22Rv1 (cell line): ENCODE measurements around the gene TDP2.

Experiments
- CTCF ChIP-seq: fragments of 450-650 bp; IDR thresholded peaks from 2 replicates; pipeline ENCODE4 v1.5.1; 2017; ENCODE audit warnings: mild to moderate bottlenecking
- ZFX ChIP-seq: fragments of 450-650 bp; IDR thresholded peaks from 2 replicates; pipeline ENCODE4 v1.6.1; 2017; ENCODE audit warnings: antibody characterized with exemption, borderline replicate concordance

GRCh38 chr6:24699521-24700359 is 33.0 kb upstream of the TDP2 start:
- TF ChIP-seq CTCF (no peak), ZFX (no peak)
